Neural cell (in vitro differentiated cells): Measurements from ENCODE around the gene RPL12.

Experiments used
- CTCF ChIP-seq: fragments of 450-650 bp; IDR thresholded peaks from 2 replicates; pipeline ENCODE4 v1.5.1; 2014; ENCODE audit warnings: antibody characterized with exemption, mild to moderate bottlenecking, moderate library complexity; ENCODE audit not compliant: poor library complexity, severe bottlenecking
- EP300 ChIP-seq: fragments of 450-650 bp; conservative IDR thresholded peaks from 2 replicates; pipeline ENCODE4 v1.6.1; 2014; ENCODE audit warnings: antibody characterized with exemption, mild to moderate bottlenecking, moderate library complexity; ENCODE audit not compliant: poor library complexity, severe bottlenecking
- POLR2AphosphoS5 ChIP-seq: IDR thresholded peaks from 2 replicates; pipeline ENCODE4 v1.6.1; 2012
- TAF1 ChIP-seq: IDR thresholded peaks from 2 replicates; pipeline ENCODE4 v1.6.1; 2012; ENCODE audit warnings: low read depth

- TF ChIP-seq POLR2AphosphoS5: no peak
- TF ChIP-seq EP300: no peak
- TF ChIP-seq CTCF: no peak
- TF ChIP-seq TAF1: no peak
Observed at GRCh38 chr9:127479507-127480081, 28.4 kb upstream of the RPL12 start.
